Pancreas (tissue), 10 donors: ENCODE measurements around the gene GRIN2A. TPM values are rescaled to one million over a fixed set of nuclear protein-coding genes. Genes with fewer than 3 reads are reported as not detected.

Experiments used
- ATAC-seq, 4 donors: fragments of 200-7000 bp; cut with Tn5 transposase; one replicate each; pipeline versions ENCODE4 v1.8.0 to v1.9.1; 2020; ENCODE audit warnings: mild to moderate bottlenecking in 4 of 4, moderate library complexity in 4 of 4
- DNase-seq, 6 donors: peaks; one replicate each; pipeline ENCODE4 v3.0.0-alpha.2; 2020
- FAIRE-seq: peaks from 2 replicates; lab custom pipeline; 2012; peaks lifted over from hg19 to GRCh38; lab: Jason Lieb, UNC
- H3K27ac ChIP-seq, 4 donors: fragments of 200-600 bp; sonication (generic); 1 replicate in 3 of 4; 2 replicates in 1 of 4; pipeline versions ENCODE4 v1.5.0 to v1.8.0; 2020
- H3K27me3 ChIP-seq, 4 donors: fragments of 200-600 bp; one replicate each; pipeline ENCODE4 v1.8.0; 2021
- H3K36me3 ChIP-seq, 3 donors: fragments of 200-600 bp; sonication (generic) in 1 of 3; one replicate each; pipeline versions ENCODE4 v1.5.0 to v1.8.0; 2020 to 2021
- H3K4me1 ChIP-seq, 3 donors: fragments of 200-600 bp; one replicate each; pipeline ENCODE4 v1.8.0; 2021
- H3K4me3 ChIP-seq, 4 donors: fragments of 200-600 bp; sonication (generic) in 2 of 4; one replicate each; pipeline versions ENCODE4 v1.5.0 to v1.8.0; 2020 to 2021
- H3K9me3 ChIP-seq, 4 donors: fragments of 200-600 bp; one replicate each; pipeline ENCODE4 v1.8.0; 2021
- CTCF ChIP-seq, 4 donors: fragments of 200-600 bp; sonication (generic) in 3 of 4; IDR thresholded peaks; one replicate each; pipeline versions ENCODE4 v1.5.0 to v1.8.0; 2021; ENCODE audit warnings: antibody characterized with exemption in 4 of 4
- WGBS, 2 donors: extraction: QIAGEN DNeasy Blood & Tissue Kit; methylation state at CpG; one replicate each; pipeline ENCODE4 v1.1.7; 2013; 5-methylcytosine and 5-hydroxymethylcytosine counted together
- intact Hi-C, 3 donors: fragments of 100-400 bp; cut with DNase I; formaldehyde crosslinking; loops; one replicate each; pipeline versions ENCODE4 v1.11.1 to v1.14.2; 2022
- polyA plus RNA-seq, 2 donors: library from polyadenylated mRNA; stranded (reverse); fragments of 200-250 nt; gene quantifications; one replicate each; pipeline ENCODE4 v1.2.3, GENCODE V29; 2013
- total RNA-seq, 6 donors: library from RNA; stranded (reverse); fragmentation: NEBNext Ultra II Directional in 4 of 6; extraction: Animal tissue kit (Norgen Biotek cat#: 25700) in 4 of 6; gene quantifications; one replicate each; pipeline versions ENCODE4 v1.2.1 to v1.2.4, GENCODE V29; 2021 to 2023
- donor health status: healthy with polysubstance abuse.
- donor health status: DM: no; HTN: no; CAD: no; lungs with moderate emphysema.
- donor health status: DM: no; HTN: no; CAD: no.
- donor health status: control.
- donor health status: control.
- donor health status: Bipolar disorder and iron deficiency.
- donor health status: DM: yes; HTN: yes; CAD: no.
- donor health status: DM: no; HTN: no; CAD: no.
- donor health status: DM: no; HTN: no; CAD: no.
- donor health status: DM: yes; HTN: yes; CAD: no.

The GRIN2A gene
- total and polyA plus RNA-seq, 8 donors, result 0.09 to 2.2 (median 0.32) TPM

GRCh38 chr16:10036956-10037355 is 145.3 kb downstream of the GRIN2A start:
- TF ChIP-seq CTCF (IDR thresholded peaks at IDR 0.05), result no peak
- Histone ChIP-seq H3K27me3 (no peaks in the 10 kb centered on the region), H3K9me3 (no peaks in the 10 kb centered on the region), H3K36me3 (no peaks in the 10 kb centered on the region), H3K4me1 (no peaks in the 10 kb centered on the region), H3K4me3 (no peak overlapping the region), H3K27ac (no peak overlapping the region)
- no peak for FAIRE-seq
- WGBS, 2 donors, result 43 to 52% methylated on average over 7 of the region's 7 CpGs
- no peak for DNase-seq
- intact Hi-C loops, result no loop called here
- ATAC-seq, result no peak

- no peak for FAIRE-seq
- TF ChIP-seq CTCF (IDR thresholded peaks at IDR 0.05), result no peak
- Histone ChIP-seq H3K9me3 (no peaks in the 10 kb centered on the region), H3K4me3 (no peak overlapping the region), H3K27me3 (no peaks in the 10 kb centered on the region), H3K27ac (no peak overlapping the region), H3K36me3 (no peaks in the 10 kb centered on the region), H3K4me1 (no peaks in the 10 kb centered on the region)
- no peak for ATAC-seq
- 49 to 54% methylated on average over 5 of the region's 5 CpGs for WGBS, 2 donors
- no peak for DNase-seq
- intact Hi-C loops, result no loop called here
Observed at GRCh38 chr16:10033556-10033955, 148.7 kb downstream of the GRIN2A start.

- H3K27me3 ChIP-seq, result no peaks in the 10 kb centered on the region
- no peak overlapping the region for H3K4me3 ChIP-seq
- no peak for FAIRE-seq
- H3K4me1 ChIP-seq, result no peaks in the 10 kb centered on the region
- no peaks in the 10 kb centered on the region for H3K36me3 ChIP-seq
- TF ChIP-seq CTCF (IDR thresholded peaks at IDR 0.05), result no peak
- no peak overlapping the region for H3K27ac ChIP-seq
- H3K9me3 ChIP-seq, result no peaks in the 10 kb centered on the region
- WGBS, 2 donors, result 84 to 91% methylated on average over 4 of the region's 4 CpGs
- no peak for DNase-seq
- intact Hi-C loops, result no loop called here
- ATAC-seq, result no peak
Observed at GRCh38 chr16:10031955-10032354, 150.3 kb downstream of the GRIN2A start.

- FAIRE-seq (no peak), DNase-seq (no peak), ATAC-seq (no peak)
- WGBS, 2 donors, result 51% methylated on average over 7 of the region's 7 CpGs
- H3K27ac ChIP-seq, result no peak overlapping the region
- no peaks in the 10 kb centered on the region for H3K4me1 ChIP-seq
- no peaks in the 10 kb centered on the region for H3K27me3 ChIP-seq
- intact Hi-C loops, result no loop called here
- H3K9me3 ChIP-seq, result no peaks in the 10 kb centered on the region
- no peaks in the 10 kb centered on the region for H3K36me3 ChIP-seq
- TF ChIP-seq CTCF (IDR thresholded peaks at IDR 0.05), result no peak
- no peak overlapping the region for H3K4me3 ChIP-seq
Observed at GRCh38 chr16:10031473-10031872, 150.8 kb downstream of the GRIN2A start.

- intact Hi-C loops, result no loop called here
- Histone ChIP-seq H3K9me3 (no peaks in the 10 kb centered on the region), H3K27ac (no peak overlapping the region), H3K27me3 (no peaks in the 10 kb centered on the region), H3K4me3 (no peak overlapping the region), H3K4me1 (no peaks in the 10 kb centered on the region), H3K36me3 (no peaks in the 10 kb centered on the region)
- ATAC-seq, result no peak
- DNase-seq, result no peak
- FAIRE-seq, result no peak
- no peak for TF ChIP-seq CTCF (IDR thresholded peaks at IDR 0.05)
Observed at GRCh38 chr16:10028644-10029043, 153.6 kb downstream of the GRIN2A start.
